Caco-2 (cell line): ENCODE results near the gene STAT1. TPM values are rescaled to one million over a fixed set of nuclear protein-coding genes. Genes with fewer than 3 reads are reported as not detected.

ENCODE experiments used
- Bru-seq: library from RNA; stranded (reverse); fragments of 400-500 nt; gene quantifications from one replicate; lab custom pipeline; 2021; lab: Mats Ljungman, UMichigan
- BruChase-seq, 2 experiments: library from RNA; stranded (reverse); fragments of 400-500 nt; gene quantifications; one replicate each; lab custom pipeline; 2021; lab: Mats Ljungman, UMichigan
- BruUV-seq: library from RNA; stranded (reverse); fragments of 400-500 nt; replicated peaks from 2 replicates; lab custom pipeline; 2021; lab: Mats Ljungman, UMichigan
- CTCF ChIA-PET: fragments of 300-600 bp; sonication (Branson Sonifier 250); formaldehyde crosslinking; loops from one replicate; lab custom pipeline; 2022; ENCODE audit warnings: antibody characterized with exemption; lab: Charles Lee
- POLR2A ChIA-PET: fragments of 300-600 bp; sonication (Branson Sonifier 250); formaldehyde crosslinking; loops from one replicate; lab custom pipeline; 2022; ENCODE audit warnings: antibody characterized with exemption; lab: Charles Lee
- DNase-seq, 2 experiments: peaks; one replicate each; pipeline versions ENCODE4 v3.0.0 to v3.0.0-alpha.2; 2020 to 2022
- H3K27me3 ChIP-seq: replicated peaks from 2 replicates; pipeline ENCODE4 v1.6.0; 2011; ENCODE audit warnings: low read length; ENCODE audit not compliant: control insufficient read depth, insufficient read depth
- H3K36me3 ChIP-seq: 2 replicates; pipeline ENCODE4 v1.5.1; 2011; ENCODE audit warnings: low read length; ENCODE audit not compliant: control insufficient read depth, insufficient read depth
- H3K4me1 ChIP-seq: fragments of 250-450 bp; sonication (Bioruptor Pico); 2 replicates; pipeline ENCODE4 v1.5.1; 2020; ENCODE audit warnings: mild to moderate bottlenecking
- H3K4me3 ChIP-seq: 2 replicates; pipeline ENCODE4 v1.5.1; 2011; ENCODE audit warnings: low read depth, mild to moderate bottlenecking, control low read depth, low read length
- H3K9me3 ChIP-seq: fragments of 250-450 bp; sonication (Bioruptor Pico); 2 replicates; pipeline ENCODE4 v1.5.1; 2020; ENCODE audit warnings: mild to moderate bottlenecking, moderate library complexity
- H3K27ac Mint-ChIP-seq: one replicate; pipeline ENCODE4 v1.8.0; 2022; ENCODE audit warnings: mixed read lengths; ENCODE audit not compliant: unreplicated experiment
- H3K27me3 Mint-ChIP-seq: one replicate; pipeline ENCODE4 v1.8.0; 2022; ENCODE audit warnings: mixed read lengths; ENCODE audit not compliant: insufficient read depth, unreplicated experiment
- H3K36me3 Mint-ChIP-seq: one replicate; pipeline ENCODE4 v1.8.0; 2022; ENCODE audit warnings: mild to moderate bottlenecking, mixed read lengths; ENCODE audit not compliant: insufficient read depth, unreplicated experiment
- H3K4me1 Mint-ChIP-seq: one replicate; pipeline ENCODE4 v1.8.0; 2022; ENCODE audit warnings: low read depth, mixed read lengths; ENCODE audit not compliant: unreplicated experiment
- H3K4me3 Mint-ChIP-seq: one replicate; pipeline ENCODE4 v1.8.0; 2022; ENCODE audit warnings: mild to moderate bottlenecking, moderate library complexity, mixed read lengths; ENCODE audit not compliant: unreplicated experiment
- H3K9me3 Mint-ChIP-seq: one replicate; pipeline ENCODE4 v1.8.0; 2022; ENCODE audit warnings: mixed read lengths; ENCODE audit not compliant: unreplicated experiment
- intact Hi-C: fragments of 100-400 bp; cut with micrococcal nuclease; formaldehyde crosslinking; loops from one replicate; pipeline ENCODE4 v1.10.0; 2022; ENCODE audit not compliant: unreplicated experiment
- long read RNA-seq: library from polyadenylated mRNA; stranded (forward); transcript quantifications from one replicate; pipeline ENCODE4 v2.0.0, GENCODE V29; 2022
- total RNA-seq: library from RNA; stranded (reverse); gene quantifications from 2 replicates; pipeline ENCODE4 v1.2.3, GENCODE V29; 2022
- TF ChIP-seq, protein P1 (sequence below), 2 experiments: fragments of 200-600 bp in 1 of 2; IDR thresholded peaks; 1 replicate in 1 of 2; 2 replicates in 1 of 2; pipeline versions ENCODE4 v1.5.1 to v1.8.0; 2011 to 2022; ENCODE audit warnings: antibody characterized with exemption in 1 of 2, control low read depth in 1 of 2, inconsistent platforms in 1 of 2, low read depth in 1 of 2, low read length in 1 of 2, mild to moderate bottlenecking in 1 of 2, moderate library complexity in 1 of 2; ENCODE audit not compliant: insufficient read depth in 1 of 2, severe bottlenecking in 1 of 2, unreplicated experiment in 1 of 2

The STAT1 gene
- total RNA-seq, result 113 and 126 TPM in 2 replicates
- Bru-seq, nascent RNA, result percentile 96 among the genes with signal in this experiment
- percentile 92 among the genes with signal in this experiment for BruChase-seq, experiment 1, labeled RNA remaining after a 2-hour chase
- BruChase-seq, experiment 2, labeled RNA remaining after a 6-hour chase, result percentile 96 among the genes with signal in this experiment
- long read RNA-seq, full-length matches to known transcripts, result 213 of 257 reads
- long read RNA-seq, partial matches to known transcripts, result 26 of 257 reads
- long read RNA-seq, other reads (novel, unspliced or antisense), result 18 of 257 reads

- peak within 1 kb of the TSS; percentile 72 for H3K4me3 ChIP-seq
- Mint-ChIP-seq H3K27me3 (no peaks in the 10 kb centered on the region), H3K9me3 (no peaks in the 10 kb centered on the region), H3K27ac (no peak within 1 kb of the TSS), H3K4me1 (no peaks in the 10 kb centered on the region), H3K36me3 (peaks cover 11% of the 10 kb centered on the region), H3K4me3 (no peak within 1 kb of the TSS)
- BruUV-seq, result no TSS peak
- peaks cover 14% of the 10 kb centered on the region for H3K4me1 ChIP-seq
- POLR2A ChIA-PET, result interaction anchor here (0.6 to 1.0 kb wide), 5 partner anchors 20 to 552 kb away, joined by 3 to 5 read pairs (median 3); partner anchors contain the start of gene NEMP2
- TF ChIP-seq, protein P1, sequence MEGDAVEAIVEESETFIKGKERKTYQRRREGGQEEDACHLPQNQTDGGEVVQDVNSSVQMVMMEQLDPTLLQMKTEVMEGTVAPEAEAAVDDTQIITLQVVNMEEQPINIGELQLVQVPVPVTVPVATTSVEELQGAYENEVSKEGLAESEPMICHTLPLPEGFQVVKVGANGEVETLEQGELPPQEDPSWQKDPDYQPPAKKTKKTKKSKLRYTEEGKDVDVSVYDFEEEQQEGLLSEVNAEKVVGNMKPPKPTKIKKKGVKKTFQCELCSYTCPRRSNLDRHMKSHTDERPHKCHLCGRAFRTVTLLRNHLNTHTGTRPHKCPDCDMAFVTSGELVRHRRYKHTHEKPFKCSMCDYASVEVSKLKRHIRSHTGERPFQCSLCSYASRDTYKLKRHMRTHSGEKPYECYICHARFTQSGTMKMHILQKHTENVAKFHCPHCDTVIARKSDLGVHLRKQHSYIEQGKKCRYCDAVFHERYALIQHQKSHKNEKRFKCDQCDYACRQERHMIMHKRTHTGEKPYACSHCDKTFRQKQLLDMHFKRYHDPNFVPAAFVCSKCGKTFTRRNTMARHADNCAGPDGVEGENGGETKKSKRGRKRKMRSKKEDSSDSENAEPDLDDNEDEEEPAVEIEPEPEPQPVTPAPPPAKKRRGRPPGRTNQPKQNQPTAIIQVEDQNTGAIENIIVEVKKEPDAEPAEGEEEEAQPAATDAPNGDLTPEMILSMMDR (IDR thresholded peaks at IDR 0.05; ENCODE audit: insufficient read depth in 1 of 2, low read depth in 1 of 2, low read length in 1 of 2, severe bottlenecking in 1 of 2, unreplicated experiment in 1 of 2), result peak; percentile 13 to 23
- intact Hi-C loops, result loop anchor here (1.0 to 5.0 kb wide), 6 partner anchors 7 to 157 kb away; partner anchors contain the start of gene GLS
- H3K36me3 ChIP-seq, result no peaks in the 10 kb centered on the region
- CTCF ChIA-PET, result no interaction called here
- peak; percentile 90 to 98 for DNase-seq
- no peaks in the 10 kb centered on the region for H3K27me3 ChIP-seq
- H3K9me3 ChIP-seq, result no peaks in the 10 kb centered on the region
Observed at GRCh38 chr2:191013932-191014652, at the start of gene STAT1. Gene STAT1, minus strand, starts transcription at chr2:191014171. Its CDS starts 4,168 bp downstream, at chr2:191010003.

DNA sequence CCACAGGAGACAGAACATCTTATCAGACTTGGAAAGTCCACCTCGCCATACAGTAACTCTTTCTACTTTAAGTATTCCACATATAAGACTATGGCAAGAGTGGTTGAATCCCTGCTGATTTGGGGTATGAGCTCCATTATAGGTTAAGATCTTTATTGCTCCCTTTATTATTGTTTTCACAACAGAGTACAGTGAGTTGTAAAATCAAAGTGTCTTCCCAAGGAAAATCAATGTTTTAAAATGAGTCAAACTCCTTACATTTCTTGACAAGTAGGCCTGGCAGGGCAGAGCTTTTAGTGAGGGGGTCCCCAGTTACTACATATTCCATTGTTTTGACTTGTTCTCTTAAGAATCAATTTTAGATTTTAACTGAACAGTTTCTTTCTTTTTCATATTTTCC, 49.6 kb upstream of the STAT1 start:
- H3K27me3 Mint-ChIP-seq, result peaks cover 18% of the 10 kb centered on the region
- H3K4me1 Mint-ChIP-seq, result no peaks in the 10 kb centered on the region
- H3K4me3 Mint-ChIP-seq, result no peak overlapping the region
- H3K27ac Mint-ChIP-seq, result no peak overlapping the region
- H3K9me3 Mint-ChIP-seq, result no peaks in the 10 kb centered on the region
- TF ChIP-seq, protein P1 (IDR thresholded peaks at IDR 0.05; ENCODE audit: insufficient read depth in 1 of 2, low read depth in 1 of 2, low read length in 1 of 2, severe bottlenecking in 1 of 2, unreplicated experiment in 1 of 2), result no peak
- Histone ChIP-seq H3K27me3 (no peaks in the 10 kb centered on the region), H3K9me3 (no peaks in the 10 kb centered on the region; the same call in 1 of the 2 replicates), H3K36me3 (no peaks in the 10 kb centered on the region), H3K4me1 (no peaks in the 10 kb centered on the region), H3K4me3 (no peak overlapping the region)
- BruUV-seq, result no TSS peak
- no peak for DNase-seq
- no peaks in the 10 kb centered on the region for H3K36me3 Mint-ChIP-seq
- intact Hi-C loops, result no loop called here
- POLR2A ChIA-PET, result interaction anchor here (0.5 kb wide), 1 partner anchor 195 kb away, joined by 3 read pairs; no protein-coding TSS in a partner anchor
- CTCF ChIA-PET, result no interaction called here

- Histone ChIP-seq H3K36me3 (no peaks in the 10 kb centered on the region), H3K9me3 (no peaks in the 10 kb centered on the region; the same call in 1 of the 2 replicates), H3K4me3 (no peak overlapping the region), H3K27me3 (no peaks in the 10 kb centered on the region), H3K4me1 (no peaks in the 10 kb centered on the region)
- Mint-ChIP-seq H3K4me3 (no peak overlapping the region), H3K9me3 (no peaks in the 10 kb centered on the region), H3K27me3 (peaks cover 12% of the 10 kb centered on the region), H3K36me3 (no peaks in the 10 kb centered on the region), H3K4me1 (no peaks in the 10 kb centered on the region), H3K27ac (no peak overlapping the region)
- DNase-seq, result no peak
- TF ChIP-seq, protein P1 (IDR thresholded peaks at IDR 0.05; ENCODE audit: insufficient read depth in 1 of 2, low read depth in 1 of 2, low read length in 1 of 2, severe bottlenecking in 1 of 2, unreplicated experiment in 1 of 2), result no peak
- BruUV-seq, result no TSS peak
- intact Hi-C loops, result no loop called here
- ChIA-PET POLR2A (interaction anchor here (0.6 kb wide), 1 partner anchor 25 kb away, joined by 3 read pairs; no protein-coding TSS in a partner anchor), CTCF (interaction anchor here (1.9 kb wide), 1 partner anchor 9 kb away, joined by 8 read pairs; no protein-coding TSS in a partner anchor)
Observed at GRCh38 chr2:191061381-191061980, 47.5 kb upstream of the STAT1 start.
